Stimulated activated naive B cell treated with anti-CD40 and anti-IgM and Interleukin-4, amounts not matched to agents 10 μg/mL and 1 μg/mL and 100 μg/mL, for 72 hours (primary cell): ENCODE data around the gene ABCA3.

Experiments
- ATAC-seq, 2 donors: fragments of 150-1000 bp; cut with Tn5 transposase; replicated peaks; 2 replicates each; pipeline ENCODE4 v1.10.0; 2021; ENCODE audit warnings: moderate library complexity in 1 of 2
- DNase-seq: peaks from one replicate; pipeline ENCODE4 v3.0.0; 2021
- H3K27ac Mint-ChIP-seq: one replicate; pipeline ENCODE4 v1.8.0; 2022; ENCODE audit warnings: mild to moderate bottlenecking, mixed read lengths
- H3K27me3 Mint-ChIP-seq, 2 donors: one replicate each; pipeline ENCODE4 v1.8.0; 2022; ENCODE audit warnings: mixed read lengths in 2 of 2
- H3K36me3 Mint-ChIP-seq, 2 donors: one replicate each; pipeline ENCODE4 v1.8.0; 2022; ENCODE audit warnings: mixed read lengths in 2 of 2, mild to moderate bottlenecking in 1 of 2
- H3K4me1 Mint-ChIP-seq, 2 donors: one replicate each; pipeline ENCODE4 v1.8.0; 2022; ENCODE audit warnings: mixed read lengths in 2 of 2, mild to moderate bottlenecking in 1 of 2
- H3K4me3 Mint-ChIP-seq, 2 donors: one replicate each; pipeline ENCODE4 v1.8.0; 2022; ENCODE audit warnings: mild to moderate bottlenecking in 2 of 2, mixed read lengths in 2 of 2, moderate library complexity in 1 of 2
- H3K9me3 Mint-ChIP-seq, 2 donors: one replicate each; pipeline ENCODE4 v1.8.0; 2022; ENCODE audit warnings: mixed read lengths in 2 of 2, mild to moderate bottlenecking in 1 of 2

Gene ABCA3

GRCh38 chr16:2337431-2338296, 2.9 kb downstream of the ABCA3 start:
- Mint-ChIP-seq H3K4me1 (peaks cover 11 to 13% of the 10 kb centered on the region in 2 donors), H3K27ac (no peak overlapping the region), H3K4me3 (no peak overlapping the region), H3K9me3 (no peaks in the 10 kb centered on the region), H3K27me3 (peaks cover 20 to 36% of the 10 kb centered on the region in 2 donors), H3K36me3 (peaks cover 3 to 7% of the 10 kb centered on the region in 2 donors)
- ATAC-seq, result no peak
- DNase-seq, result no peak

- no peaks in the 10 kb centered on the region for H3K9me3 Mint-ChIP-seq
- ATAC-seq, result no peak
- H3K27ac Mint-ChIP-seq, result no peak overlapping the region
- H3K4me3 Mint-ChIP-seq, result no peak overlapping the region
- peaks cover 8% of the 10 kb centered on the region in 2 donors for H3K4me1 Mint-ChIP-seq
- DNase-seq, result no peak
- peaks cover 3 to 7% of the 10 kb centered on the region in 2 donors for H3K36me3 Mint-ChIP-seq
- peaks cover 31 to 52% of the 10 kb centered on the region in 2 donors for H3K27me3 Mint-ChIP-seq
Measured at GRCh38 chr16:2335286-2335895, 5.1 kb downstream of the ABCA3 start.

DNA sequence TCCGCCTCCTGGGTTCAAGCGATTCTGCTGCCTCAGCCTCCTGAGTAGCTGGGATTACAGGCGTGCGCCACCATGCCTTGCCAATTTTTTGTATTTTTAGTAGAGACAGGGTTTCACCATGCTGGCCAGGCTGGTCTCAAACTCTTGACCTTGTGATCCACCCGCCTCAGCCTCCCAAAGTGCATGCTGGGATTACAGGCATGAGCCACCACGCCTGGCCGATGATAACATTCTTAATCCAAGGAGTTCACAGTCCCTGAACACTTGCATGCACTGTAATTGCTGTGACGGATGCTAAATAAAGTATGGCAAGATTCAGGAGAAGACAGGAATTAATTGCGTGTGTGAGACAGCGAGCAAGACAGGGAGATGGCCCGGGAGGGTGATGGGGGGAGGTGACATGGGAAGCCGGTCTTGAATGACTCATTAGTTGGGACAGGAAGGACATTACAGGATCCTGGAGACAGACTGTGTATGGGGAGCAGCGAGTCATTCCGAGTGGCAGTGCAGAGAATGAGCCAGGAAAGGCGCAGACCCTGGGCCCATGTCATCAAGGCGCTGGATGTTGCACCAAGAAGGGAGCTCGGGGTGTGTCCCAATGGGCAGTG, 6.7 kb downstream of the ABCA3 start:
- H3K9me3 Mint-ChIP-seq, result no peaks in the 10 kb centered on the region
- peaks cover 26 to 50% of the 10 kb centered on the region in 2 donors for H3K27me3 Mint-ChIP-seq
- peaks cover 0 to 4% of the 10 kb centered on the region in 2 donors for H3K36me3 Mint-ChIP-seq
- ATAC-seq (no peak), DNase-seq (no peak)
- H3K4me1 Mint-ChIP-seq, result peaks cover 0 to 3% of the 10 kb centered on the region in 2 donors
- H3K4me3 Mint-ChIP-seq, result no peak overlapping the region
- H3K27ac Mint-ChIP-seq, result no peak overlapping the region

- Mint-ChIP-seq H3K27me3 (peaks cover 24 to 50% of the 10 kb centered on the region in 2 donors), H3K27ac (no peak overlapping the region), H3K9me3 (no peaks in the 10 kb centered on the region), H3K4me1 (peaks cover 0 to 3% of the 10 kb centered on the region in 2 donors), H3K4me3 (no peak overlapping the region), H3K36me3 (peaks cover 0 to 7% of the 10 kb centered on the region in 2 donors)
- ATAC-seq, result no peak
- DNase-seq, result no peak
Measured at GRCh38 chr16:2333231-2333630, 7.3 kb downstream of the ABCA3 start.

DNA sequence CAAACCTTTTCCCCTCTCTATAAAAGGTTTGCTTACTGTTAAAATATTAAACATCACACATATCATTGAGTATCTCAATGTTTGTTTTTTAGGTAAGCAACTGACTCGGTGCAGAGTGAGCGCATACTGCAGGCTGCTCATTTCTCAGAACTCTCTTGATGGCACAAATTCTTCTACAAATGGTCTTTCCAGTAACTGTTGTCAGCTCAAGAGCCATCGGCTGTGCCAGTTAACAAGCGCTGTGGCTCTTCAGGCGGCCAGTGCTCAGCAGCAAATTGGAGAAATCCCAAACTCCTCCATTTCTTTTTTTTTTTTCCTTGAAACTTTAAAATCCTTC, 8.6 kb downstream of the ABCA3 start:
- ATAC-seq, result no peak
- Mint-ChIP-seq H3K4me1 (no peaks in the 10 kb centered on the region), H3K27ac (no peak overlapping the region), H3K36me3 (peaks cover 0 to 8% of the 10 kb centered on the region in 2 donors), H3K4me3 (no peak overlapping the region), H3K27me3 (peaks cover 21 to 44% of the 10 kb centered on the region in 2 donors), H3K9me3 (no peaks in the 10 kb centered on the region)
- DNase-seq, result no peak

DNA sequence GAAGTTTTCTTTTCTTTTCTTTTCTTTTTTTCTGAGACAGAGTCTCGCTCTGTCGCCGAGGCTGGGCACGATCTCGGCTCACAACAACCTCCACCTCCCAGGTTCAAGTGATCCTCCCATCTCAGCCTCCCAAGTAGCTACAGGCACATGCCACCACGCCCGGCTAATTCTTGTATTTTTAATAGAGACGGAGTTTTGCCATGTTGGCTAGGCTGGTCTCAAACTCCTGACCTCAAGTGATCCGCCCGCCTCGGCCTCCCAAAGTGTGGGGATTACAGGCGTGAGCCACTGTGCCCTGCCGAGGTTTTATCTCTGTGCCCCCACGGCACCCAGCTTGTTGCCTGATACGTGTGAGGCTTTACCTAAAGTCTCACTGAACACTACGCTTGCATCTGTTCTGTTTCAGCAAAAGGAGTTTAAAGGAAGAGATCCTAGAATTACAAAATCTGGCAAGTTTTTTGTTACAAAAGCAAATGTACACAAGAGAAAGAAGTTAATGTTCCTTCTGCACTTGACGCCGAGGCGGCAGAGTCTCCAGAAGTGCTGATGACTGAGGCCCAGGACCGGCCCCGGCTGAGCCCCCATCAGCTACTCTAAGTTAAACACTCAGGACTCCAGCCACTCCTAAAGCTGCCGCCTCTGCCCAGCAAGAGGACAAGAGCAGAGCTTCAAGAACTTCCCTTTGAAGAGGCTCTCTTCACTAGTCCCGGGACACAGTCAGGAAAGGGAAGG, 9.2 kb downstream of the ABCA3 start:
- ATAC-seq, result no peak
- Mint-ChIP-seq H3K27me3 (peaks cover 21 to 44% of the 10 kb centered on the region in 2 donors), H3K4me3 (no peak overlapping the region), H3K4me1 (no peaks in the 10 kb centered on the region), H3K9me3 (no peaks in the 10 kb centered on the region), H3K36me3 (peaks cover 0 to 8% of the 10 kb centered on the region in 2 donors), H3K27ac (no peak overlapping the region)
- no peak for DNase-seq

DNA sequence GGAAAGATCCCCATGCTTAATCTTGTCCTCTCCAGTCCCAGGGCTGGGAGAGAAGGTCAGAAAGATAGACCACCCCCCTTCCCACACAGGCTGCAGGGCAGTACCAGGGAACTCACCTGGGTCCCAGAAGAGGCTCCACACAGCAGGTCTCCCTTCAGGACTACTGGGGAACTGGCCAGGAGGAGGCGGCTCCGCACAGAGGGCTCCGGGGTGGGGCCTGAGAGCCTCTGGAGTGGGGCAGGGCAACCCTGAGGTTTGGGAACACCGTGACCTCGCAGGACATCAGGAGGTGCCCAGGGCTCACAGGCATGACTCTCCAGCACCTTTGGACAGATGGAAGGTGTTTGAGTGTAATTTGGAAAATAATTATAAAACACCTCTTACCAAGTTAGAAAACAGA, 11.0 kb downstream of the ABCA3 start:
- peaks cover 0 to 15% of the 10 kb centered on the region in 2 donors for H3K36me3 Mint-ChIP-seq
- peaks cover 21 to 49% of the 10 kb centered on the region in 2 donors for H3K27me3 Mint-ChIP-seq
- H3K4me3 Mint-ChIP-seq, result no peak overlapping the region
- DNase-seq, result no peak
- H3K27ac Mint-ChIP-seq, result no peak overlapping the region
- no peaks in the 10 kb centered on the region for H3K4me1 Mint-ChIP-seq
- H3K9me3 Mint-ChIP-seq, result no peaks in the 10 kb centered on the region
- no peak for ATAC-seq

DNA sequence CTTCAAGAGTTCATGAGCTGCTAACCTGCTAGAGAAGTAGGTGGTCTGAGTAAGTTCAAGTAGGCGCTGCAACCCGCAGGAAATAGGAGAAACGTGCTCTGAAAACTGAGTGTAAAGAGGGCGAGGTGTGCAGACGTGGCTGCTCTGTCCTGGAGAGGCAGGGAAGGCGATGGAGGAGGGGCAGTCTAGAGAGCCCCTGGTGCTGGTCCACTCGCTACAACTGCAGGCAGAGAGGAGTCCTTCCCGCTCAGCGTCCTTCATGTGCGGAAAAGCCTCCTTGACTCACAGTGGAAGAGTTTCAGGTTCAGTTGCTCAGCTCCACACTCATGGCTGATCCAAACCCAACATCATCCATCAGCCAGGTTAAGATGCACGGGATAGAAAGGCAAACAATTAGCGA, 12.1 kb downstream of the ABCA3 start:
- Mint-ChIP-seq H3K36me3 (peaks cover 1 to 15% of the 10 kb centered on the region in 2 donors), H3K4me1 (no peaks in the 10 kb centered on the region), H3K9me3 (no peaks in the 10 kb centered on the region), H3K4me3 (no peak overlapping the region), H3K27ac (no peak overlapping the region), H3K27me3 (peaks cover 16 to 42% of the 10 kb centered on the region in 2 donors)
- ATAC-seq, result no peak
- no peak for DNase-seq

- Mint-ChIP-seq H3K9me3 (no peaks in the 10 kb centered on the region), H3K4me1 (no peaks in the 10 kb centered on the region), H3K36me3 (peaks cover 1 to 18% of the 10 kb centered on the region in 2 donors), H3K4me3 (no peak overlapping the region), H3K27ac (no peak overlapping the region), H3K27me3 (peaks cover 5 to 27% of the 10 kb centered on the region in 2 donors)
- no peak for DNase-seq
- ATAC-seq, result no peak
Measured at GRCh38 chr16:2326191-2326590, 14.3 kb downstream of the ABCA3 start.

GRCh38 chr16:2325791-2326190, 14.7 kb downstream of the ABCA3 start:
- peaks cover 1 to 18% of the 10 kb centered on the region in 2 donors for H3K36me3 Mint-ChIP-seq
- ATAC-seq, result no peak
- H3K27me3 Mint-ChIP-seq, result peaks cover under 1 to 23% of the 10 kb centered on the region in 2 donors
- no peak overlapping the region for H3K4me3 Mint-ChIP-seq
- no peak for DNase-seq
- no peaks in the 10 kb centered on the region for H3K4me1 Mint-ChIP-seq
- H3K9me3 Mint-ChIP-seq, result no peaks in the 10 kb centered on the region
- H3K27ac Mint-ChIP-seq, result no peak overlapping the region

DNA sequence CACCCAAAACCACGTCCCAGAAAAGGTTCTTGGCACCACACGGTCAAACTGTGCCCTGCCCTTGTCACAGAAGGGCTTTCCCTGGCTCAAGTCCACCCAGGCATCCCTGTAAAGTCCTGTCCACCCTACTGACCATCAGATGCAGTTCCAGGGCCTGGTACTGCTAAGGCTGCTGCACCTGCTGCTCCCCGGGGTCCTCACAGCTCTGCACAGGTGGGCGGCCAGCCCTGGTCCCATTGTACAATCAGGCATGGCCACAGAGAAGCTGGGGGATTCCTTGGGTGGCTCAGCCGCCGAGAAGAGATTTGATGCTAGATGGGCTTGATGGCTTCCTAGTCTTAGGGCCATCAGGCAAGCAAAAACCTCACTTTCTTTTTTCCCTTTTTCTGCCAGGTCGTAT, 15.3 kb downstream of the ABCA3 start:
- Mint-ChIP-seq H3K36me3 (peaks cover 1 to 18% of the 10 kb centered on the region in 2 donors), H3K4me1 (no peaks in the 10 kb centered on the region), H3K4me3 (no peak overlapping the region), H3K9me3 (no peaks in the 10 kb centered on the region), H3K27me3 (peaks cover 0 to 17% of the 10 kb centered on the region in 2 donors), H3K27ac (no peak overlapping the region)
- no peak for DNase-seq
- no peak for ATAC-seq

DNA sequence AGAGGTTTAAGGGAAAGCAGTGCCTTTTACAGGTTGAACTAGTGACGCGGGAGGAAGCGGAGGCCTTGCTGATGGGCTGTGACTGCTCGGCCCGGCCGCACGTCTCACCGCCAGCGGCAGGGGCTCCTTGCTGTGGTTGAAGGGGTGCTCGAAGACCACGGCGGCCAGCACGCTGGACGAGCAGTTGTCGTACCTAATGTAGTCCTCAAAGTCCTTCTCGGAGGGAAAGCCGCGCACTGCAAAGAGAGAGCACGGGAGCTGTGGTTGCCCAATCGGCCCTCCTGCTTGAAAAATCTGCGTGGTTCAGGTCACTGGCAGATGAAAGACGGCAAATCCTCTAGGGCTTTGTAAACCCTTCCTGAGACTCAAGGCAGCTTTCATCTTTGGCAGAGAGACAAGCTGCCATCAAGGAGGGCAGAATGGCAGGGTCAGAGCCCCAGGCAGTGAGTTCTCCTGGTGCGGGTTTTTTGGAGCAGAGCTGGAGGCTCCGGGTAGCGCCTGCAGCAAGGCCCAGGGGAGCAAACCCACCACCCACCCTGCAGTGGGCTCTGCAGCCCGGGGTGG, 16.1 kb downstream of the ABCA3 start:
- DNase-seq (no peak), ATAC-seq (no peak)
- Mint-ChIP-seq H3K4me3 (no peak overlapping the region), H3K27me3 (peaks cover 0 to 13% of the 10 kb centered on the region in 2 donors), H3K36me3 (peaks cover 1 to 21% of the 10 kb centered on the region in 2 donors), H3K9me3 (no peaks in the 10 kb centered on the region), H3K4me1 (no peaks in the 10 kb centered on the region), H3K27ac (no peak overlapping the region)

DNA sequence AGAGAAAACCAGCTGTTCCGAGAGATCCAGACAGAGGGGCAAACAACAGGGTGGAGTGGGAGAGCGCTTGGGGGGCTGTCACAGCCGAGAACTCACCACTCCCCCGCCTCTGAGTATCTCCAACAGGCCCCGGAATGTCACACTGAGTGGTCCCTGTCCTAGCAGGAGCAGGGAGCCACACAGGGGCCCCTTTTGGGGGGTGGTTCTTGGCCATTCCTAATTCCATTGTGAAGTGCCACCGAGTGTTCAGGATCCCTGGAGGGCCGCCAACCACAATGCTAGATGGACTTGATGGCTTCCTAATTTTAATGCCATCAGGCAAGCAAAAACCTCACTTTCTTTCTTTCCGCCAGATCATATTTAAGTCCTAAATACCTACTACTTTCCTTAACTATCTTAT, 16.8 kb downstream of the ABCA3 start:
- no peaks in the 10 kb centered on the region for H3K9me3 Mint-ChIP-seq
- H3K4me3 Mint-ChIP-seq, result no peak overlapping the region
- no peak overlapping the region for H3K27ac Mint-ChIP-seq
- H3K27me3 Mint-ChIP-seq, result peaks cover 0 to 12% of the 10 kb centered on the region in 2 donors
- no peaks in the 10 kb centered on the region for H3K4me1 Mint-ChIP-seq
- peaks cover 3 to 22% of the 10 kb centered on the region in 2 donors for H3K36me3 Mint-ChIP-seq
- ATAC-seq, result no peak
- no peak for DNase-seq

DNA sequence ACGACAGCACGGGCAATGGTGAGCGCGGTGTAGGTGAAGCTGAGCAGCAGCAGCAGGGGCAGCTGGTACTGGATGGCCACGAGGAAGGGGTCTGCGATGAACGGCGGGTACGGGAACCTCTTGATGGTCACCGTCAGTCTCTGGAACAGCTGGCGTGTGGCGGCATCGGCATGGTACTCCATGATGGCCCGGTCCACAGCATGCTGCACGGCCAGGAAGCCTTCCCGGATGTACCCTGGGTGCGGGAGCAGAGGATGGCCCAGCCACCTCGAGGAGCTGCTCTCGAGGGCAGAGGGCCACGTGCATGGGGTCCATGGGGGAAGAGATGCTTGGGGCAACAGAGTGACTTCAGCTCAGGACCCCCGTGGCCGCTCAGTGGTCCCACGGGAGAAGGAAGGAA, 20.9 kb downstream of the ABCA3 start:
- Mint-ChIP-seq H3K9me3 (no peaks in the 10 kb centered on the region), H3K27ac (no peak overlapping the region), H3K4me1 (no peaks in the 10 kb centered on the region), H3K27me3 (peaks cover 0 to 4% of the 10 kb centered on the region in 2 donors), H3K36me3 (peaks cover 3 to 14% of the 10 kb centered on the region in 2 donors), H3K4me3 (no peak overlapping the region)
- ATAC-seq (no peak), DNase-seq (no peak)
